Endothelial cell of umbilical vein (primary cell): ENCODE data around the gene MLIP. TPM values are rescaled to one million over a fixed set of nuclear protein-coding genes. Genes with fewer than 3 reads are reported as not detected.

Experiments
- BruUV-seq: library from RNA; stranded (reverse); fragments of 400-500 nt; replicated peaks from 2 replicates; lab custom pipeline; 2021; lab: Mats Ljungman, UMichigan
- CTCF ChIA-PET: fragments of 300-600, 350-600 bp; sonication (Branson Sonifier 250); formaldehyde crosslinking; loops from one replicate; lab custom pipeline; 2021; ENCODE audit warnings: antibody characterized with exemption, inconsistent platforms; lab: Charles Lee
- POLR2A ChIA-PET: fragments of 300-600, 350-600 bp; sonication (Branson Sonifier 250); formaldehyde crosslinking; loops from one replicate; lab custom pipeline; 2021; ENCODE audit warnings: antibody characterized with exemption, inconsistent platforms; lab: Charles Lee
- DNase-seq: peaks from one replicate; pipeline ENCODE4 v3.0.0-alpha.2; 2011; ENCODE audit warnings: low read depth, low spot score
- FAIRE-seq: peaks from 2 replicates; lab custom pipeline; 2011; peaks lifted over from hg19 to GRCh38; lab: Jason Lieb, UNC
- H2AFZ ChIP-seq: 2 replicates; pipeline ENCODE4 v1.6.0; 2012; ENCODE audit warnings: low read depth, low read length, control low read depth, inconsistent platforms
- H3K27ac ChIP-seq: 2 replicates; pipeline ENCODE4 v1.5.1; 2011; ENCODE audit warnings: low read depth, mild to moderate bottlenecking, control low read depth, low read length, moderate library complexity; ENCODE audit not compliant: insufficient read depth
- H3K27me3 ChIP-seq, 2 experiments: 2 replicates each; pipeline versions ENCODE4 v1.6.0 to v1.6.1; 2011; ENCODE audit warnings: low read length in 2 of 2, mixed read lengths in 1 of 2; ENCODE audit not compliant: control insufficient read depth in 2 of 2, insufficient read depth in 2 of 2
- H3K36me3 ChIP-seq, 2 experiments: 2 replicates in 1 of 2; 3 replicates in 1 of 2; pipeline ENCODE4 v1.5.1; 2011; ENCODE audit warnings: low read length in 2 of 2, mild to moderate bottlenecking in 1 of 2, moderate library complexity in 1 of 2; ENCODE audit not compliant: control insufficient read depth in 2 of 2, insufficient read depth in 2 of 2; ENCODE audit errors: extremely low read depth in 1 of 2
- H3K4me1 ChIP-seq: 3 replicates; pipeline ENCODE4 v1.5.1; 2011; ENCODE audit warnings: mild to moderate bottlenecking, low read length; ENCODE audit not compliant: control insufficient read depth, insufficient read depth; ENCODE audit errors: extremely low read depth
- H3K4me2 ChIP-seq: 2 replicates; pipeline ENCODE4 v1.6.1; 2011; ENCODE audit warnings: low read length, control low read depth, mixed read lengths; ENCODE audit not compliant: insufficient read depth
- H3K4me3 ChIP-seq, 3 experiments: fragments of 200-600 bp in 1 of 3; sonication (generic), shearing (Covaris generic) in 1 of 3; replicated peaks in 1 of 3; 2 replicates each; pipeline ENCODE4 v1.5.1; 2011 to 2016; ENCODE audit warnings: control low read depth in 3 of 3, low read length in 3 of 3, mild to moderate bottlenecking in 2 of 3, inconsistent platforms in 1 of 3, low read depth in 1 of 3, moderate library complexity in 1 of 3; ENCODE audit not compliant: insufficient read depth in 1 of 3
- H3K79me2 ChIP-seq: 2 replicates; pipeline ENCODE4 v1.6.0; 2012; ENCODE audit warnings: low read length, inconsistent platforms; ENCODE audit not compliant: control insufficient read depth, insufficient read depth
- H3K9ac ChIP-seq: replicated peaks from 2 replicates; pipeline ENCODE3; 2011; ENCODE audit warnings: low read length, control low read depth; ENCODE audit not compliant: insufficient read depth; ENCODE audit errors: extremely low read depth
- H3K9me1 ChIP-seq: replicated peaks from 3 replicates; pipeline ENCODE4 v1.6.0; 2011; ENCODE audit warnings: mild to moderate bottlenecking, low read length; ENCODE audit not compliant: control insufficient read depth, insufficient read depth; ENCODE audit errors: extremely low read depth
- H3K9me3 ChIP-seq: replicated peaks from 2 replicates; pipeline ENCODE4 v1.5.1; 2012; ENCODE audit warnings: low read length, inconsistent platforms; ENCODE audit not compliant: control insufficient read depth, insufficient read depth
- H4K20me1 ChIP-seq: replicated peaks from 2 replicates; pipeline ENCODE3; 2011; ENCODE audit warnings: mild to moderate bottlenecking, low read length; ENCODE audit not compliant: control insufficient read depth, insufficient read depth; ENCODE audit errors: extremely low read depth
- EZH2 ChIP-seq: IDR thresholded peaks from 2 replicates; pipeline ENCODE4 v1.6.1; 2012; ENCODE audit warnings: borderline replicate concordance, low read depth, mild to moderate bottlenecking, moderate library complexity, low read length, inconsistent platforms; ENCODE audit not compliant: severe bottlenecking
- FOS ChIP-seq: IDR thresholded peaks from 2 replicates; pipeline ENCODE4 v1.6.1; 2011; ENCODE audit warnings: mild to moderate bottlenecking, low read length, moderate library complexity, borderline replicate concordance; ENCODE audit not compliant: insufficient read depth
- GATA2 ChIP-seq: IDR thresholded peaks from 2 replicates; pipeline ENCODE4 v1.7.0; 2011; ENCODE audit warnings: low read depth, mild to moderate bottlenecking, moderate library complexity, mixed read lengths, low read length; ENCODE audit not compliant: insufficient read length, insufficient read depth
- JUN ChIP-seq: IDR thresholded peaks from 2 replicates; pipeline ENCODE4 v1.6.1; 2011; ENCODE audit warnings: borderline replicate concordance, low read depth; ENCODE audit not compliant: insufficient read length, insufficient read depth
- MAX ChIP-seq: IDR thresholded peaks from 2 replicates; pipeline ENCODE4 v1.6.1; 2011; ENCODE audit not compliant: insufficient read depth, insufficient read length
- MYC ChIP-seq: IDR thresholded peaks from one replicate; pipeline ENCODE4 v1.6.1; 2011; ENCODE audit warnings: mild to moderate bottlenecking, low read depth, low read length
- POLR2A ChIP-seq: IDR thresholded peaks from 2 replicates; pipeline ENCODE4 v1.6.1; 2012; ENCODE audit warnings: low read depth, mild to moderate bottlenecking, control low read depth, low read length
- POLR2AphosphoS5 ChIP-seq: IDR thresholded peaks from 2 replicates; pipeline ENCODE4 v1.6.1; 2012; ENCODE audit warnings: low read depth, mild to moderate bottlenecking, control low read depth, low read length, moderate library complexity; ENCODE audit not compliant: insufficient read depth
- dilution Hi-C: fragments of 300-500 bp; cut with MboI; formaldehyde crosslinking; loops from one replicate; pipeline ENCODE4 v1.15.0; 2019; ENCODE audit warnings: low sequenced_read_pairs; ENCODE audit not compliant: extremely low pct_ligation_motif_present
- intact Hi-C: fragments of 100-400 bp; cut with micrococcal nuclease; formaldehyde crosslinking; loops from one replicate; pipeline ENCODE4 v1.10.0; 2022
- polyA plus RNA-seq, 4 experiments: library from polyadenylated mRNA; depleted of rRNA in 3 of 4; stranded (reverse) in 3 of 4; unstranded in 1 of 4; fragments of >200 nt; gene quantifications; 2 replicates each; pipeline versions ENCODE4 v1.2.1 to v1.2.3, GENCODE V29; 2011 to 2012; ENCODE audit warnings: missing spikeins in 1 of 4
- total RNA-seq: library from RNA; stranded (reverse); gene quantifications from 2 replicates; pipeline ENCODE4 v1.2.3, GENCODE V29; 2021
- TF ChIP-seq, protein P1 (sequence below), 2 donors: IDR thresholded peaks; 1 replicate in 1 of 2; 2 replicates in 1 of 2; pipeline ENCODE4 v1.5.1; 2011; ENCODE audit warnings: low read length in 2 of 2, mild to moderate bottlenecking in 2 of 2, moderate library complexity in 2 of 2, control low read depth in 1 of 2, inconsistent platforms in 1 of 2, low read depth in 1 of 2; ENCODE audit not compliant: insufficient read depth in 1 of 2; ENCODE audit errors: extremely low read depth in 1 of 2

MLIP gene
- total and polyA plus RNA-seq, 2 donors (not counting 3 experiments of a cell fraction or from before 2014, with no cell fraction given): 4.1 to 11.6 TPM

- Histone ChIP-seq H3K4me1 (peaks cover 13% of the 10 kb centered on the region), H4K20me1 (no peaks in the 10 kb centered on the region), H3K4me2 (no peak overlapping the region), H3K27me3 (no peaks in the 10 kb centered on the region), H3K9me1 (no peaks in the 10 kb centered on the region), H3K4me3 (no peak overlapping the region), H3K27ac (no peak overlapping the region), H3K9me3 (no peaks in the 10 kb centered on the region), H2AFZ (peak overlapping the region; percentile 2), H3K9ac (no peak overlapping the region), H3K79me2 (no peaks in the 10 kb centered on the region), H3K36me3 (no peaks in the 10 kb centered on the region)
- FAIRE-seq: no peak
- no TSS peak for BruUV-seq
- no peak for DNase-seq
- dilution Hi-C loops: no loop called here
- TF ChIP-seq GATA2 (no peak), JUN (no peak), MYC (no peak)
- intact Hi-C loops: no loop called here
- CTCF ChIA-PET: interaction anchor here (1.7 to 2.3 kb wide), 2 partner anchors 14 to 42 kb away, joined by 4 to 8 read pairs; no protein-coding TSS in a partner anchor
- POLR2A ChIA-PET: no interaction called here
These were observed 174.9 kb downstream of the MLIP start for GRCh38 chr6:54286141-54286540.

DNA sequence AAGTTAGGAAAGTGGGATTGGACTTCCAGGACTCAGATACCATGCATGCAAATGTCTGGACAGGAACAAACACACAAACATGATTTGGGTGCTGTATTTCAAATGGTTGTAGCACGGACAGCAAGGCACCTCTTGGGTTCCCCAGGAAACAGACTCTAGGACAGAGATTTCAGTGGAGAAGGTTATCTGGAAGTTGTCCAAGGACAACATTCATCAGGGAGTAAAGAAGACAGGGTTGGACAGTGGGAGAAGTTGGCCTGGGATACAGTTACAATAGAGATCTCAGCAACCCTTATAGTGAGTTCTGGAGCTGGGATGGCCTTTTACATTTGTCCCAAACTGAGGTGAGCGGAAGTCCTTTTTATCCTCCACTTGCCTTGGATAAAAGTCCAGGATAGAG, 177.2 kb downstream of the MLIP start:
- no peak overlapping the region for H3K4me3 ChIP-seq
- TF ChIP-seq, protein P1, sequence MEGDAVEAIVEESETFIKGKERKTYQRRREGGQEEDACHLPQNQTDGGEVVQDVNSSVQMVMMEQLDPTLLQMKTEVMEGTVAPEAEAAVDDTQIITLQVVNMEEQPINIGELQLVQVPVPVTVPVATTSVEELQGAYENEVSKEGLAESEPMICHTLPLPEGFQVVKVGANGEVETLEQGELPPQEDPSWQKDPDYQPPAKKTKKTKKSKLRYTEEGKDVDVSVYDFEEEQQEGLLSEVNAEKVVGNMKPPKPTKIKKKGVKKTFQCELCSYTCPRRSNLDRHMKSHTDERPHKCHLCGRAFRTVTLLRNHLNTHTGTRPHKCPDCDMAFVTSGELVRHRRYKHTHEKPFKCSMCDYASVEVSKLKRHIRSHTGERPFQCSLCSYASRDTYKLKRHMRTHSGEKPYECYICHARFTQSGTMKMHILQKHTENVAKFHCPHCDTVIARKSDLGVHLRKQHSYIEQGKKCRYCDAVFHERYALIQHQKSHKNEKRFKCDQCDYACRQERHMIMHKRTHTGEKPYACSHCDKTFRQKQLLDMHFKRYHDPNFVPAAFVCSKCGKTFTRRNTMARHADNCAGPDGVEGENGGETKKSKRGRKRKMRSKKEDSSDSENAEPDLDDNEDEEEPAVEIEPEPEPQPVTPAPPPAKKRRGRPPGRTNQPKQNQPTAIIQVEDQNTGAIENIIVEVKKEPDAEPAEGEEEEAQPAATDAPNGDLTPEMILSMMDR (IDR thresholded peaks at IDR 0.05; ENCODE audit: extremely low read depth in 1 of 2, insufficient read depth in 1 of 2, low read depth in 1 of 2, low read length in 2 of 2): no peak
- TF ChIP-seq POLR2A (no peak), POLR2AphosphoS5 (no peak), GATA2 (no peak), EZH2 (no peak), MYC (no peak), FOS (no peak), JUN (no peak), MAX (no peak)
- H4K20me1 ChIP-seq: no peaks in the 10 kb centered on the region
- no peaks in the 10 kb centered on the region for H3K27me3 ChIP-seq
- no peak overlapping the region for H2AFZ ChIP-seq
- POLR2A ChIA-PET: no interaction called here
- H3K27ac ChIP-seq: no peak overlapping the region
- no peaks in the 10 kb centered on the region for H3K9me1 ChIP-seq
- H3K9ac ChIP-seq: no peak overlapping the region
- no peak overlapping the region for H3K4me2 ChIP-seq
- no peaks in the 10 kb centered on the region for H3K9me3 ChIP-seq
- DNase-seq: no peak
- no peak for FAIRE-seq
- H3K79me2 ChIP-seq: no peaks in the 10 kb centered on the region
- intact Hi-C loops (no loop called here), dilution Hi-C loops (no loop called here)
- no peaks in the 10 kb centered on the region for H3K36me3 ChIP-seq
- CTCF ChIA-PET: interaction anchor here (1.5 kb wide), 1 partner anchor 304 kb away, joined by 3 read pairs; no protein-coding TSS in a partner anchor
- H3K4me1 ChIP-seq: peaks cover 26% of the 10 kb centered on the region
- BruUV-seq: no TSS peak
